Smooth muscle cell (in vitro differentiated cells): ENCODE measurements around the gene CDHR4. TPM values are rescaled to one million over a fixed set of nuclear protein-coding genes. Genes with fewer than 3 reads are reported as not detected.

Experiments
- DNase-seq: peaks from one replicate; lab custom pipeline; 2025; ENCODE audit not compliant: unreplicated experiment; lab: John Stamatoyannopoulos, UW
- H2AFZ ChIP-seq: fragments of 200-600 bp; sonication (generic); 2 replicates; pipeline ENCODE4 v1.6.0; 2016; ENCODE audit warnings: antibody characterized with exemption, low read depth, mild to moderate bottlenecking
- H3F3A ChIP-seq: fragments of 200-600 bp; sonication (generic); 2 replicates; pipeline ENCODE4 v1.6.0; 2017; ENCODE audit warnings: antibody characterized with exemption, low read depth
- H3K27ac ChIP-seq: fragments of 200-600 bp; sonication (generic); 2 replicates; pipeline ENCODE4 v1.5.1; 2016; ENCODE audit warnings: low read depth, mild to moderate bottlenecking
- H3K27me3 ChIP-seq: fragments of 200-600 bp; sonication (generic); 2 replicates; pipeline ENCODE4 v1.6.1; 2016; ENCODE audit warnings: low read depth, mild to moderate bottlenecking
- H3K36me3 ChIP-seq: fragments of 200-600 bp; sonication (generic); 2 replicates; pipeline ENCODE4 v1.5.1; 2016; ENCODE audit warnings: low read depth
- H3K4me1 ChIP-seq: fragments of 200-600 bp; sonication (generic); 2 replicates; pipeline ENCODE4 v1.5.1; 2016; ENCODE audit warnings: low read depth
- H3K4me2 ChIP-seq: fragments of 200-600 bp; sonication (generic); 2 replicates; pipeline ENCODE4 v1.6.0; 2016; ENCODE audit warnings: mild to moderate bottlenecking
- H3K4me3 ChIP-seq: fragments of 200-600 bp; sonication (generic); 2 replicates; pipeline ENCODE4 v1.5.1; 2016; ENCODE audit warnings: mild to moderate bottlenecking
- H3K79me2 ChIP-seq: fragments of 200-600 bp; sonication (generic); 2 replicates; pipeline ENCODE4 v1.6.0; 2016; ENCODE audit warnings: low read depth, mild to moderate bottlenecking
- H3K9ac ChIP-seq: fragments of 200-600 bp; sonication (generic); 2 replicates; pipeline ENCODE4 v1.6.0; 2016; ENCODE audit warnings: low read depth
- H3K9me3 ChIP-seq: fragments of 200-600 bp; sonication (generic); replicated peaks from 2 replicates; pipeline ENCODE4 v1.5.1; 2016; ENCODE audit warnings: low read depth
- H4K20me1 ChIP-seq: fragments of 200-600 bp; sonication (generic); 2 replicates; pipeline ENCODE4 v1.6.0; 2016; ENCODE audit warnings: low read depth
- CTCF ChIP-seq: fragments of 200-600 bp; sonication (generic); IDR thresholded peaks from 2 replicates; pipeline ENCODE4 v1.5.1; 2017; ENCODE audit warnings: borderline replicate concordance, mild to moderate bottlenecking, antibody characterized with exemption; ENCODE audit not compliant: insufficient read depth, poor library complexity, severe bottlenecking
- WGBS: methylation state at CpG from one replicate; pipeline ENCODE4 v1.1.7; 2016; ENCODE audit warnings: low lambda C conversion rate; 5-methylcytosine and 5-hydroxymethylcytosine counted together
- polyA plus RNA-seq: library from polyadenylated mRNA; unstranded; fragments of >200 nt; fragmentation: Nextera tagmentation; extraction: Ambion mirVana; gene quantifications from 2 replicates; pipeline ENCODE4 v1.2.1, GENCODE V29; 2016
- total RNA-seq: library from RNA; depleted of rRNA; stranded (reverse); fragments of >200 nt; gene quantifications from 2 replicates; pipeline ENCODE4 v1.2.3, GENCODE V29; 2014

Gene CDHR4
- total and polyA plus RNA-seq, 2 experiments from 2014 or later, result 0.31 TPM; not detected in 1

GRCh38 chr3:49757197-49757596 is 42.5 kb downstream of the CDHR4 start:
- 82% methylated on average over 2 of the region's 2 CpGs for WGBS
- H2AFZ ChIP-seq, result no peak overlapping the region
- H4K20me1 ChIP-seq, result peaks cover 96% of the 10 kb centered on the region
- no peak for DNase-seq
- H3K4me2 ChIP-seq, result no peak overlapping the region
- TF ChIP-seq CTCF, result no peak
- no peaks in the 10 kb centered on the region for H3K27me3 ChIP-seq
- no peak overlapping the region for H3K9ac ChIP-seq
- no peak overlapping the region for H3K27ac ChIP-seq
- no peaks in the 10 kb centered on the region for H3K9me3 ChIP-seq
- no peak overlapping the region for H3K4me3 ChIP-seq
- peaks cover 96% of the 10 kb centered on the region for H3K79me2 ChIP-seq
- no peaks in the 10 kb centered on the region for H3K36me3 ChIP-seq
- no peaks in the 10 kb centered on the region for H3K4me1 ChIP-seq
- no peaks in the 10 kb centered on the region for H3F3A ChIP-seq

- Histone ChIP-seq H3K9me3 (no peaks in the 10 kb centered on the region), H2AFZ (no peak overlapping the region), H3K9ac (no peak overlapping the region), H3K27ac (no peak overlapping the region), H3F3A (no peaks in the 10 kb centered on the region), H3K27me3 (no peaks in the 10 kb centered on the region), H3K4me2 (no peak overlapping the region), H3K36me3 (no peaks in the 10 kb centered on the region), H3K4me1 (no peaks in the 10 kb centered on the region), H3K4me3 (no peak overlapping the region), H3K79me2 (peaks cover 86% of the 10 kb centered on the region), H4K20me1 (peaks cover 91% of the 10 kb centered on the region)
- DNase-seq, result no peak
- TF ChIP-seq CTCF, result no peak
- 97% methylated on average over 1 of the region's 1 CpG for WGBS
Measured at GRCh38 chr3:49756036-49756435, 43.6 kb downstream of the CDHR4 start.

GRCh38 chr3:49754536-49754935 is 45.1 kb downstream of the CDHR4 start:
- H3K79me2 ChIP-seq, result peaks cover 79% of the 10 kb centered on the region
- peaks cover 89% of the 10 kb centered on the region for H4K20me1 ChIP-seq
- H3K4me3 ChIP-seq, result no peak overlapping the region
- 88% methylated on average over 1 of the region's 1 CpG for WGBS
- no peaks in the 10 kb centered on the region for H3K4me1 ChIP-seq
- no peak overlapping the region for H3K4me2 ChIP-seq
- H3F3A ChIP-seq, result no peaks in the 10 kb centered on the region
- no peak overlapping the region for H3K27ac ChIP-seq
- no peak overlapping the region for H2AFZ ChIP-seq
- H3K9me3 ChIP-seq, result no peaks in the 10 kb centered on the region
- no peaks in the 10 kb centered on the region for H3K36me3 ChIP-seq
- TF ChIP-seq CTCF, result no peak
- no peak overlapping the region for H3K9ac ChIP-seq
- no peaks in the 10 kb centered on the region for H3K27me3 ChIP-seq
- DNase-seq, result no peak

GRCh38 chr3:49751501-49751900 is 48.2 kb downstream of the CDHR4 start:
- H3F3A ChIP-seq, result no peaks in the 10 kb centered on the region
- H3K4me1 ChIP-seq, result no peaks in the 10 kb centered on the region
- no peaks in the 10 kb centered on the region for H3K36me3 ChIP-seq
- H2AFZ ChIP-seq, result no peak overlapping the region
- DNase-seq, result no peak
- H3K27ac ChIP-seq, result no peak overlapping the region
- TF ChIP-seq CTCF, result no peak
- H3K9ac ChIP-seq, result no peak overlapping the region
- H3K27me3 ChIP-seq, result no peaks in the 10 kb centered on the region
- H3K9me3 ChIP-seq, result no peaks in the 10 kb centered on the region
- WGBS, result 94% methylated on average over 4 of the region's 4 CpGs
- H3K4me2 ChIP-seq, result no peak overlapping the region
- H3K79me2 ChIP-seq, result peaks cover 73% of the 10 kb centered on the region
- H4K20me1 ChIP-seq, result peaks cover 72% of the 10 kb centered on the region
- no peak overlapping the region for H3K4me3 ChIP-seq
